HEK293 (cell line): ENCODE measurements around the gene TPCN2.

Experiments
- CTCF ChIP-seq: fragments of 450-650 bp; formaldehyde crosslinking; IDR thresholded peaks from 2 replicates; pipeline ENCODE4 v1.5.1; 2016; ENCODE audit warnings: missing biosample characterization, missing genetic modification characterization
- ZBTB17 ChIP-seq: fragments of 450-650 bp; formaldehyde crosslinking; IDR thresholded peaks from 2 replicates; pipeline ENCODE4 v1.5.1; 2016; ENCODE audit warnings: missing biosample characterization, missing genetic modification characterization
- ZNF146 ChIP-seq: fragments of 450-650 bp; formaldehyde crosslinking; IDR thresholded peaks from 2 replicates; pipeline ENCODE4 v1.5.1; 2016; ENCODE audit warnings: missing biosample characterization, missing genetic modification characterization
- TF ChIP-seq, protein P1 (sequence below): fragments of 450-650 bp; formaldehyde crosslinking; IDR thresholded peaks from 2 replicates; pipeline ENCODE4 v1.5.1; 2017; ENCODE audit warnings: missing biosample characterization, missing genetic modification characterization

DNA sequence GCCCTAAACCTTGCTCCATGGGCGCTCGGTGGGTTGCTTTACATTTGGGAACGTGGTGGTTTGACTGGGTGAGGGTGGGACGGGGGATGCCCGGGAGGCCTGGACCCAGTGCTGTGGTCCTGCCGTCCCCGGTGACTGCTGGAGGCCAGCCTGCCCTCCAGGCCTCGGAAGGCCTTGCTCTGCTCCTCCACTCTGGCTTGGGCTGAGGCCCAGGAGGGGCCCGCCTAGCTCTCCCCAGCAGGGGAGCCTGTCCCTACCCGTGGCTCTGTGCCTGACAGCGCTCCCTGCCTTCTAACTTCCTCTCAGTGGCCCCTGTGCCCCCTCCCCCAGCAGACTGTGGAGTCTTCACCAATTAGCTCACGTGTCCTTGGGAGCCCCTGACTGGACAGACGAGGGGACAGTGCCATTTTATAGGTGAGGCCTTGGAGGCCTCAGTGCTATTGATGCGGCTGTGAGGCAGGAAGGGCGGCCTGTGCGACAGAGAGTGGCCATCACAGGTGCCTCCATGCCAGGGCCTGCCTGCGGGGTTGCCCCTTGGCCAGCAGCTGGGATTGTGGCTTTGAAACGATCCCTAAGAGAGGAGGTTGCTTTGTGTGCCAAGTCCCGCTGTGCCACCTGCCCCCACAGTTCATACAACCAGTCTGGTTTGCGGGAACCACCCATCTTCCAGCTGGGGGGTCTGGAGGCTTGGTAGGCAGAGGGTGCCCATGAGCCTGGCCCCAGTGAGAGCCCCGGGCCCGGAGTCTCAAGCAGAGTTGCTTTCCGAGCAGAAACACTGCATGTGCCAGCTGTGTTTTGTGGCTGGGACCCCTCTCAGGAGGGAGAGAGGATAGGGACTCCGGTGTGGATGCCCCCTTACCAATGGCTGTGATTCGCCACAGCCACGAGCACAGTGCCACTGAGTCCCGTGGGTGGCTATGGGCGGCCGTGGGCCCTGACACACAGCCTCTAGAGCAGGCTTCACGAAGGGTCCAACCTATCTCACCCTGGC, 17.7 kb downstream of the TPCN2 start:
- TF ChIP-seq ZBTB17 (tag by site-specific recombination), result no peak
- TF ChIP-seq, protein P1, sequence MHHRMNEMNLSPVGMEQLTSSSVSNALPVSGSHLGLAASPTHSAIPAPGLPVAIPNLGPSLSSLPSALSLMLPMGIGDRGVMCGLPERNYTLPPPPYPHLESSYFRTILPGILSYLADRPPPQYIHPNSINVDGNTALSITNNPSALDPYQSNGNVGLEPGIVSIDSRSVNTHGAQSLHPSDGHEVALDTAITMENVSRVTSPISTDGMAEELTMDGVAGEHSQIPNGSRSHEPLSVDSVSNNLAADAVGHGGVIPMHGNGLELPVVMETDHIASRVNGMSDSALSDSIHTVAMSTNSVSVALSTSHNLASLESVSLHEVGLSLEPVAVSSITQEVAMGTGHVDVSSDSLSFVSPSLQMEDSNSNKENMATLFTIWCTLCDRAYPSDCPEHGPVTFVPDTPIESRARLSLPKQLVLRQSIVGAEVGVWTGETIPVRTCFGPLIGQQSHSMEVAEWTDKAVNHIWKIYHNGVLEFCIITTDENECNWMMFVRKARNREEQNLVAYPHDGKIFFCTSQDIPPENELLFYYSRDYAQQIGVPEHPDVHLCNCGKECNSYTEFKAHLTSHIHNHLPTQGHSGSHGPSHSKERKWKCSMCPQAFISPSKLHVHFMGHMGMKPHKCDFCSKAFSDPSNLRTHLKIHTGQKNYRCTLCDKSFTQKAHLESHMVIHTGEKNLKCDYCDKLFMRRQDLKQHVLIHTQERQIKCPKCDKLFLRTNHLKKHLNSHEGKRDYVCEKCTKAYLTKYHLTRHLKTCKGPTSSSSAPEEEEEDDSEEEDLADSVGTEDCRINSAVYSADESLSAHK (tag by site-specific recombination), result no peak
- TF ChIP-seq ZNF146 (tag by site-specific recombination), result no peak
- no peak for TF ChIP-seq CTCF (tag by site-specific recombination)
